Breast epithelium (tissue), 4 donors: ENCODE results near the gene GPR157. TPM values are rescaled to one million over a fixed set of nuclear protein-coding genes. Genes with fewer than 3 reads are reported as not detected.

ENCODE experiments used
- DNase-seq, 2 donors: peaks; one replicate each; pipeline ENCODE4 v3.0.0-alpha.2; 2019; ENCODE audit warnings: low spot score in 2 of 2
- H3K27ac ChIP-seq, 2 donors: fragments of 200-600 bp; sonication (generic) in 1 of 2; one replicate each; pipeline ENCODE4 v1.5.1; 2016 to 2019; ENCODE audit warnings: mild to moderate bottlenecking in 1 of 2
- H3K27me3 ChIP-seq, 2 donors: fragments of 200-600 bp; sonication (generic) in 1 of 2; one replicate each; pipeline versions ENCODE4 v1.5.1 to v1.6.0; 2017 to 2019; ENCODE audit warnings: control low read depth in 1 of 2, mild to moderate bottlenecking in 1 of 2
- H3K36me3 ChIP-seq: fragments of 200-600 bp; one replicate; pipeline ENCODE4 v1.5.1; 2019
- H3K4me1 ChIP-seq, 2 donors: fragments of 200-600 bp; sonication (generic); one replicate each; pipeline ENCODE4 v1.5.1; 2016 to 2019; ENCODE audit warnings: control low read depth in 1 of 2
- H3K4me3 ChIP-seq, 3 donors: fragments of 200-600 bp; sonication (generic); 1 replicate in 2 of 3; 2 replicates in 1 of 3; pipeline ENCODE4 v1.5.1; 2016 to 2019; ENCODE audit warnings: mild to moderate bottlenecking in 3 of 3, moderate library complexity in 2 of 3
- H3K9me3 ChIP-seq, 2 donors: fragments of 200-600 bp; sonication (generic) in 1 of 2; one replicate each; pipeline ENCODE4 v1.5.1; 2016 to 2019; ENCODE audit warnings: control low read depth in 1 of 2
- CTCF ChIP-seq, 3 donors: fragments of 450-650 bp; IDR thresholded peaks; one replicate each; pipeline ENCODE4 v1.5.1; 2016 to 2017; ENCODE audit warnings: antibody characterized with exemption in 3 of 3, mild to moderate bottlenecking in 3 of 3, moderate library complexity in 3 of 3
- POLR2A ChIP-seq: fragments of 450-650 bp; IDR thresholded peaks from one replicate; pipeline ENCODE4 v1.6.1; 2016; ENCODE audit warnings: antibody characterized with exemption, mild to moderate bottlenecking, moderate library complexity
- POLR2AphosphoS5 ChIP-seq, 3 donors: sonication (generic); formaldehyde crosslinking; IDR thresholded peaks; one replicate each; pipeline ENCODE4 v1.6.1; 2017; ENCODE audit warnings: antibody characterized with exemption in 3 of 3
- intact Hi-C: fragments of 100-400 bp; cut with DNase I; formaldehyde crosslinking; loops from one replicate; pipeline ENCODE4 v1.15.1; 2023; ENCODE audit warnings: low total_unique reads
- total RNA-seq, 3 donors: library from RNA; depleted of rRNA; stranded (reverse); fragments of >200 nt; gene quantifications; one replicate each; pipeline ENCODE4 v1.1.0, GENCODE V29; 2016

GPR157 gene
- total RNA-seq, 3 donors from 2014 or later, result 4.3 to 11.7 (median 9.2) TPM

GRCh38 chr1:9166289-9167235, 37.7 kb upstream of the GPR157 start:
- no peak for TF ChIP-seq CTCF (IDR thresholded peaks at IDR 0.05)
- TF ChIP-seq POLR2AphosphoS5 (IDR thresholded peaks at IDR 0.05), result no peak
- TF ChIP-seq POLR2A, result no peak
- intact Hi-C loops, result no loop called here
- peak overlapping the region; percentile 38 to 93 for H3K27ac ChIP-seq
- H3K36me3 ChIP-seq, result no peaks in the 10 kb centered on the region
- peaks cover 7 to 27% of the 10 kb centered on the region in 2 donors for H3K4me1 ChIP-seq
- H3K27me3 ChIP-seq, result no peaks in the 10 kb centered on the region
- no peaks in the 10 kb centered on the region for H3K9me3 ChIP-seq
- DNase-seq, result no peak
- no peak overlapping the region for H3K4me3 ChIP-seq

DNA sequence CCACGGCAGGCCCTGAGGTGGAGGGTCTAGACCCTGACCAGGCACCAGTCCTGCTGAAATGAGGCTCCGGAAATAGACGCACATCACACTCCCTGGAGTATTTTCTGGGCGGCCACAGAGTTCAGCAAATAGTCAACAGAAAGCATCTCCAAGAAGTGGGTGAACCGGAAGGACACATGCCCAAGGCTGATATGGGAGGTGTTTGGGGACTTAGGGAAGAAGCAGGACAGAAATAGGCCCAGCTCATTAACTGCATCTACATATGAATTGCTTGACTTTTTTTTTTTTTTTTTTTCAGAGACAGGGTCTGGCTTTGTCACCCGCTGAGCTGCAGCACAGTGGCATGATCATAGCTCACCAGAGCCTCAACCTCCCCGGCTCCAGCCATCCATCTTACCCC, 36.5 kb upstream of the GPR157 start:
- no peaks in the 10 kb centered on the region for H3K36me3 ChIP-seq
- H3K27me3 ChIP-seq, result no peaks in the 10 kb centered on the region
- H3K9me3 ChIP-seq, result no peaks in the 10 kb centered on the region
- intact Hi-C loops, result no loop called here
- DNase-seq, result no peak
- no peak overlapping the region for H3K4me3 ChIP-seq
- H3K4me1 ChIP-seq, result peaks cover 7 to 27% of the 10 kb centered on the region in 2 donors
- TF ChIP-seq POLR2A, result no peak
- no peak for TF ChIP-seq POLR2AphosphoS5 (IDR thresholded peaks at IDR 0.05)
- TF ChIP-seq CTCF (IDR thresholded peaks at IDR 0.05), result no peak
- peak overlapping the region; percentile 86 to 93 for H3K27ac ChIP-seq

- H3K36me3 ChIP-seq, result no peaks in the 10 kb centered on the region
- no peaks in the 10 kb centered on the region for H3K27me3 ChIP-seq
- intact Hi-C loops, result loop anchor here (1.0 kb wide), 1 partner anchor 31 kb away; no protein-coding TSS in a partner anchor
- H3K9me3 ChIP-seq, result no peaks in the 10 kb centered on the region
- H3K4me1 ChIP-seq, result peaks cover 7 to 27% of the 10 kb centered on the region in 2 donors
- no peak overlapping the region for H3K4me3 ChIP-seq
- peak overlapping the region; percentile 86 to 93 for H3K27ac ChIP-seq
- TF ChIP-seq POLR2AphosphoS5 (IDR thresholded peaks at IDR 0.05) (no peak), POLR2A (no peak), CTCF (IDR thresholded peaks at IDR 0.05) (no peak)
- no peak for DNase-seq
These were observed 36.0 kb upstream of the GPR157 start for GRCh38 chr1:9164919-9165318.

DNA sequence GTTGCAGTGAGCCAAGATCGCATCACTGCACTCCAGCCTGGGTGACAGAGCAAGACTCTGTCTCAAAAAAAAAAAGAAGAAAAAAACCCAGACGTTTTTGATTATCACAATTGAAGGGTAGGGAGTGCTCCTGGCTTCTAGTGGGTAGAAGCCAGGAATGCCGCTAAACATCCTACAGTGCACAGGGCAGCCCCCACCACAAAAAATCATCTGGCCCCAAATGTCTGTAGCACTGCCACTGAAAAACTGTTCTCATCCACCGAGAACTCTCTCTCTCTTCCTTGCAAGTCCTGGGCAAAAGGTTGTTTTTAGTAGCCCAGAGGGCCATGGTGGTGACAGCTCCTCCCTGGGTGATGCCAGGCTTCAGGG, 35.6 kb upstream of the GPR157 start:
- TF ChIP-seq POLR2A (no peak), CTCF (IDR thresholded peaks at IDR 0.05) (no peak), POLR2AphosphoS5 (IDR thresholded peaks at IDR 0.05) (no peak)
- H3K4me1 ChIP-seq, result peaks cover 7 to 27% of the 10 kb centered on the region in 2 donors
- peak overlapping the region; percentile 86 to 93 for H3K27ac ChIP-seq
- no peak for DNase-seq
- H3K4me3 ChIP-seq, result no peak overlapping the region
- H3K27me3 ChIP-seq, result no peaks in the 10 kb centered on the region
- H3K36me3 ChIP-seq, result no peaks in the 10 kb centered on the region
- intact Hi-C loops, result loop anchor here (1.0 kb wide), 1 partner anchor 32 kb away; no protein-coding TSS in a partner anchor
- no peaks in the 10 kb centered on the region for H3K9me3 ChIP-seq

GRCh38 chr1:9161963-9162362, 33.1 kb upstream of the GPR157 start:
- H3K36me3 ChIP-seq, result no peaks in the 10 kb centered on the region
- no peak for TF ChIP-seq POLR2AphosphoS5 (IDR thresholded peaks at IDR 0.05)
- no peak for TF ChIP-seq POLR2A
- TF ChIP-seq CTCF (IDR thresholded peaks at IDR 0.05), result no peak
- no peaks in the 10 kb centered on the region for H3K27me3 ChIP-seq
- intact Hi-C loops, result no loop called here
- H3K4me3 ChIP-seq, result no peak overlapping the region
- no peaks in the 10 kb centered on the region for H3K9me3 ChIP-seq
- peaks cover 7 to 27% of the 10 kb centered on the region in 2 donors for H3K4me1 ChIP-seq
- peak in 1 of 2 donors; percentile 43 for DNase-seq
- H3K27ac ChIP-seq, result peak overlapping the region; percentile 86 to 93
